Heart left ventricle (tissue), 13 donors: ENCODE measurements around the gene GCNT2.
"Not testable (repeated sequence)": the region's sequence is repeated elsewhere in the genome, so short reads cannot be mapped to it uniquely, and the experiment has no call there.

Experiments used
- POLR2A ChIP-seq, 2 donors: fragments of 450-650 bp; IDR thresholded peaks; one replicate each; pipeline ENCODE4 v1.6.1; 2017; ENCODE audit warnings: antibody characterized with exemption in 2 of 2, mild to moderate bottlenecking in 2 of 2, moderate library complexity in 2 of 2
- TF ChIP-seq, protein P1 (sequence below), 12 donors: fragments of 200-600 bp; sonication (generic) in 4 of 12; IDR thresholded peaks; one replicate each; pipeline versions ENCODE4 v1.5.0 to v1.8.0; 2018 to 2022; ENCODE audit warnings: antibody characterized with exemption in 12 of 12, mild to moderate bottlenecking in 5 of 12
- donor health status: ischemic (EF 13 %, LVEDD 7.1; RV severe dilation, severe dysfunction).
- donor health status: DM: no; HTN: yes; CAD: no.
- donor health status: DM: no; HTN: no; CAD: no.
- donor health status: ischemic (EF 25% LVEDD 6.9; RV normal size, moderate dysfunction).
- donor health status: ischemic (EF 25% LVEDD 5.7; RV mildly dilated, moderate dysfunction).
- donor health status: ischemic (EF 35%, LVEDD 5.7; RV mildly dilated, moderate dysfunction).
- donor health status: nonischemic (EF 11% LVEDD 7.7; RV severe dilation, severe dysfunction).
- donor health status: DM: yes; HTN: yes; CAD: no.
- donor health status: PGD.
- donor health status: ischemic (EF 29% LVEDD 5.4; RV normal size, mild dysfunction).
- donor health status: nonischemic (EF 23%, LVEDD 6.1; RV moderate dilation, normal function).

DNA sequence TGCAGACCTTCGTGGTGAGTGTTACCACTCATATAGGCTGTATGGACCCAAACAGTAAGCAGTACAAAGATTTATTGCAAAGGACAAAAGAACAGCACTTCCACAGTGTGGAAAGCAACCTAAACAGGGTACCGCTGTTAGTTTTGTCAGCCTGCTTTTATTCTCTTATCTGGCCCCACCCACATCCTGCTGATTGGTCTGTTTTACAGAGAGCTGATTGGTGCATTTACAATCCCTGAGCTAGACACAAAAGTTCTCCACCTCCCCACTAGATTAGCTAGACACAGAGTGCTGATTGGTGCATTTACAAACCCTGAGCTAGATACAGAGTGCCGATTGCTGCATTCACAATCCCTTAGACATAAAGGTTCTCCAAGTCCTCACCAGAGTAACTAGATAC, 95.1 kb downstream of the GCNT2 start:
- TF ChIP-seq, protein P1, sequence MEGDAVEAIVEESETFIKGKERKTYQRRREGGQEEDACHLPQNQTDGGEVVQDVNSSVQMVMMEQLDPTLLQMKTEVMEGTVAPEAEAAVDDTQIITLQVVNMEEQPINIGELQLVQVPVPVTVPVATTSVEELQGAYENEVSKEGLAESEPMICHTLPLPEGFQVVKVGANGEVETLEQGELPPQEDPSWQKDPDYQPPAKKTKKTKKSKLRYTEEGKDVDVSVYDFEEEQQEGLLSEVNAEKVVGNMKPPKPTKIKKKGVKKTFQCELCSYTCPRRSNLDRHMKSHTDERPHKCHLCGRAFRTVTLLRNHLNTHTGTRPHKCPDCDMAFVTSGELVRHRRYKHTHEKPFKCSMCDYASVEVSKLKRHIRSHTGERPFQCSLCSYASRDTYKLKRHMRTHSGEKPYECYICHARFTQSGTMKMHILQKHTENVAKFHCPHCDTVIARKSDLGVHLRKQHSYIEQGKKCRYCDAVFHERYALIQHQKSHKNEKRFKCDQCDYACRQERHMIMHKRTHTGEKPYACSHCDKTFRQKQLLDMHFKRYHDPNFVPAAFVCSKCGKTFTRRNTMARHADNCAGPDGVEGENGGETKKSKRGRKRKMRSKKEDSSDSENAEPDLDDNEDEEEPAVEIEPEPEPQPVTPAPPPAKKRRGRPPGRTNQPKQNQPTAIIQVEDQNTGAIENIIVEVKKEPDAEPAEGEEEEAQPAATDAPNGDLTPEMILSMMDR (IDR thresholded peaks at IDR 0.05) = not testable (repeated sequence)
- TF ChIP-seq POLR2A (IDR thresholded peaks at IDR 0.05) = not testable (repeated sequence)
